ENCODE data around the gene CRYGD. TPM values are rescaled to one million over a fixed set of nuclear protein-coding genes. Genes with fewer than 3 reads are reported as not detected.

CRYGD gene
- total and polyA plus RNA-seq, 2 donors from 2014 or later: not detected

DNA sequence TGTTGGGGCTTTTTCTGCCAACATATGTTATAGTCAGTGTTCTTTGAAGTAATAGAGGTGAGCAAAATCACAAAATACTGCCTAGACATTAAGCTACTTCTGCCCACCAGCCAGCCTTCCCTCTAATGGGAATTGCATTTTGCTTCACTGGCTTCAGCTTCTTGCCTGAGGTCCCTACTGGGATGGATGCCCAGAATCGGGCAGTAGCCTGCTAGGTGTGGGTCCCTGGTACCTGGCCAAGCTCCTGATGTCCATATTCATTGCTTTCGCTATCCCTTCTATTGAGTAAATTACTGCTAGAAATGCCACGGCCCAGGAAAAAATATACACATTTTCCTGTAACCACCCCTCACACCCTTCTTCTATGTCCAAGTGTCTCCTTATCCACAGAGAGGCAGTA, 27.0 kb downstream of the CRYGD start:
- no peaks in the 10 kb centered on the region for H3K4me1 ChIP-seq (ENCODE audit: control insufficient read depth in 2 of 3, insufficient read depth in 2 of 3, low read depth in 1 of 3, low read length in 3 of 3)
- intact Hi-C loops (cut with DNase I): no loop called here
- H3K27me3 ChIP-seq (ENCODE audit: control insufficient read depth, insufficient read depth, low read length): no peaks in the 10 kb centered on the region
- H3K9ac ChIP-seq (ENCODE audit: low read length in 3 of 3): no peak overlapping the region
- TF ChIP-seq, protein P1, sequence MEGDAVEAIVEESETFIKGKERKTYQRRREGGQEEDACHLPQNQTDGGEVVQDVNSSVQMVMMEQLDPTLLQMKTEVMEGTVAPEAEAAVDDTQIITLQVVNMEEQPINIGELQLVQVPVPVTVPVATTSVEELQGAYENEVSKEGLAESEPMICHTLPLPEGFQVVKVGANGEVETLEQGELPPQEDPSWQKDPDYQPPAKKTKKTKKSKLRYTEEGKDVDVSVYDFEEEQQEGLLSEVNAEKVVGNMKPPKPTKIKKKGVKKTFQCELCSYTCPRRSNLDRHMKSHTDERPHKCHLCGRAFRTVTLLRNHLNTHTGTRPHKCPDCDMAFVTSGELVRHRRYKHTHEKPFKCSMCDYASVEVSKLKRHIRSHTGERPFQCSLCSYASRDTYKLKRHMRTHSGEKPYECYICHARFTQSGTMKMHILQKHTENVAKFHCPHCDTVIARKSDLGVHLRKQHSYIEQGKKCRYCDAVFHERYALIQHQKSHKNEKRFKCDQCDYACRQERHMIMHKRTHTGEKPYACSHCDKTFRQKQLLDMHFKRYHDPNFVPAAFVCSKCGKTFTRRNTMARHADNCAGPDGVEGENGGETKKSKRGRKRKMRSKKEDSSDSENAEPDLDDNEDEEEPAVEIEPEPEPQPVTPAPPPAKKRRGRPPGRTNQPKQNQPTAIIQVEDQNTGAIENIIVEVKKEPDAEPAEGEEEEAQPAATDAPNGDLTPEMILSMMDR (IDR thresholded peaks at IDR 0.05; ENCODE audit: borderline replicate concordance, extremely low read depth, insufficient read depth): no peak
- no peak for FAIRE-seq
- no peak overlapping the region for H3K27ac ChIP-seq (ENCODE audit: low read depth in 2 of 2, low read length in 2 of 2)
- H3K4me3 ChIP-seq (ENCODE audit: low read length in 3 of 3): no peak overlapping the region
- no peaks in the 10 kb centered on the region for H3K9me3 ChIP-seq (ENCODE audit: control insufficient read depth in 2 of 3, insufficient read depth in 1 of 3, low read length in 3 of 3)
- no peak for DNase-seq
- H3K36me3 ChIP-seq (ENCODE audit: control insufficient read depth in 2 of 3, insufficient read depth in 3 of 3, low read length in 3 of 3): no peaks in the 10 kb centered on the region

DNA sequence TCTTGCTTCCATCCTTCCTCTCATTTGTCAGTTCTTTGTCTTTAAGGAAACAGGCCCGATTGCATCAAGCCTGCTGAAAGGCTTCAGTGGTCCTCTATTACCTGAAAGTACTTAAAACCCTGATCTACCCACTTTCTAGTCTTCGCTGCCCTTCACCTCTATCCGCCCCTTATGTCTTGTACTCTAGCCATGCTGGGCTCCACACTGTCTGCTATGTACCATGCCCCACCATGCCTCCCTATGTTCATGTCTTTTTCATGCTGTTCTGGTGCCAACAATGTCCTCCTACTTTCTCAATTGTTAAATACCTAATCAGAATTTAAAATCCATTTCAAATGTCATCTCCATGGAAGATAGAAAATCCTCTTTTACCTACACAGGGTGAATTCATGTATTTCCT, 28.2 kb downstream of the CRYGD start:
- no peaks in the 10 kb centered on the region for H3K27me3 ChIP-seq (ENCODE audit: control insufficient read depth, insufficient read depth, low read length)
- TF ChIP-seq, protein P1 (IDR thresholded peaks at IDR 0.05; ENCODE audit: borderline replicate concordance, extremely low read depth, insufficient read depth): no peak
- H3K4me1 ChIP-seq (ENCODE audit: control insufficient read depth in 2 of 3, insufficient read depth in 2 of 3, low read depth in 1 of 3, low read length in 3 of 3): no peaks in the 10 kb centered on the region
- intact Hi-C loops (cut with DNase I): no loop called here
- DNase-seq (no peak), FAIRE-seq (no peak)
- no peak overlapping the region for H3K27ac ChIP-seq (ENCODE audit: low read depth in 2 of 2, low read length in 2 of 2)
- no peak overlapping the region for H3K4me3 ChIP-seq (ENCODE audit: low read length in 3 of 3)
- H3K9me3 ChIP-seq (ENCODE audit: control insufficient read depth in 2 of 3, insufficient read depth in 1 of 3, low read length in 3 of 3): no peaks in the 10 kb centered on the region
- no peak overlapping the region for H3K9ac ChIP-seq (ENCODE audit: low read length in 3 of 3)
- no peaks in the 10 kb centered on the region for H3K36me3 ChIP-seq (ENCODE audit: control insufficient read depth in 2 of 3, insufficient read depth in 3 of 3, low read length in 3 of 3)

DNA sequence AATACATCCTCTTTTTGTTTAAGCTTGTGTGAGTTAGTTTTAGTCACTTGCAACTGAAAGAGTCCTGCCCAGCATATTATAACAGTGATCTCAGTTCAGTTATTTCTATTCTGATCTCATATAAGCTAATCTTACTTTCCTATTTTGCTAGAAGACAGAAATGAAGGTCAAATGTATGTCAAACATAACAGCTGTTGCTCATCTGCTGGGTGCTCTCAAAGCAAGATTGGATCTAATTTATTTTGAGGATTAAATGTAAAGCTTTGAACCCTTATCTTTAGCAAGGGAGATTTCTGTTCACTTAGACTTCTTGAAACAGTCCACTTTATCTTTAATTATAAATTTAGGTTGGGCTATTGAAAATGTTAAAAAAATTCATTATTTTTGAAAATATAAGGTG, 31.2 kb downstream of the CRYGD start:
- Histone ChIP-seq H3K36me3 (ENCODE audit: control insufficient read depth in 2 of 3, insufficient read depth in 3 of 3, low read length in 3 of 3) (no peaks in the 10 kb centered on the region), H3K9ac (ENCODE audit: low read length in 3 of 3) (no peak overlapping the region), H3K4me1 (ENCODE audit: control insufficient read depth in 2 of 3, insufficient read depth in 2 of 3, low read depth in 1 of 3, low read length in 3 of 3) (no peaks in the 10 kb centered on the region), H3K9me3 (ENCODE audit: control insufficient read depth in 2 of 3, insufficient read depth in 1 of 3, low read length in 3 of 3) (no peaks in the 10 kb centered on the region), H3K27ac (ENCODE audit: low read depth in 2 of 2, low read length in 2 of 2) (no peak overlapping the region), H3K4me3 (ENCODE audit: low read length in 3 of 3) (no peak overlapping the region), H3K27me3 (ENCODE audit: control insufficient read depth, insufficient read depth, low read length) (no peaks in the 10 kb centered on the region)
- intact Hi-C loops (cut with DNase I): no loop called here
- TF ChIP-seq, protein P1 (IDR thresholded peaks at IDR 0.05; ENCODE audit: borderline replicate concordance, extremely low read depth, insufficient read depth): no peak
- DNase-seq (no peak), FAIRE-seq (no peak)

Data from kidney (tissue), 14 donors.